ENCODE results near the gene ZNF79. TPM values are rescaled to one million over a fixed set of nuclear protein-coding genes. Genes with fewer than 3 reads are reported as not detected.
A peak's percentile ranks its signal among the peaks of the same experiment; 100 is the strongest.

The ZNF79 gene
- total and polyA plus RNA-seq, 5 donors from 2014 or later = 3.4 to 9.0 (median 7.6) TPM

GRCh38 chr9:127422133-127422782, 1.9 kb upstream of the ZNF79 start:
- H3K4me1 ChIP-seq (ENCODE audit: control insufficient read depth, insufficient read depth, low read length, poor library complexity, severe bottlenecking) = peaks cover 23% of the 10 kb centered on the region
- no peak for ATAC-seq (ENCODE audit: low read depth in 2 of 2)
- Mint-ChIP-seq H3K9me3 (no peaks in the 10 kb centered on the region), H3K4me3 (peak overlapping the region in 1 of 4 donors; percentile 99), H3K4me1 (peaks cover 17 to 52% (median 28%) of the 10 kb centered on the region in 4 donors), H3K27ac (no peak overlapping the region), H3K36me3 (peaks cover 6% of the 10 kb centered on the region), H3K27me3 (no peaks in the 10 kb centered on the region)
- H3K4me3 ChIP-seq (ENCODE audit: low read depth, low read length) = no peak overlapping the region
- peaks cover 2% of the 10 kb centered on the region for H3K36me3 ChIP-seq (ENCODE audit: control insufficient read depth, insufficient read depth, low read length)
- no peaks in the 10 kb centered on the region for H3K9me3 ChIP-seq (ENCODE audit: control insufficient read depth in 2 of 2, low read length in 2 of 2)
- no peak overlapping the region for H3K27ac ChIP-seq (ENCODE audit: insufficient read depth, low read length, poor library complexity, severe bottlenecking)
- no peaks in the 10 kb centered on the region for H3K27me3 ChIP-seq (ENCODE audit: control insufficient read depth, insufficient read depth, low read length)
- DNase-seq = no peak

DNA sequence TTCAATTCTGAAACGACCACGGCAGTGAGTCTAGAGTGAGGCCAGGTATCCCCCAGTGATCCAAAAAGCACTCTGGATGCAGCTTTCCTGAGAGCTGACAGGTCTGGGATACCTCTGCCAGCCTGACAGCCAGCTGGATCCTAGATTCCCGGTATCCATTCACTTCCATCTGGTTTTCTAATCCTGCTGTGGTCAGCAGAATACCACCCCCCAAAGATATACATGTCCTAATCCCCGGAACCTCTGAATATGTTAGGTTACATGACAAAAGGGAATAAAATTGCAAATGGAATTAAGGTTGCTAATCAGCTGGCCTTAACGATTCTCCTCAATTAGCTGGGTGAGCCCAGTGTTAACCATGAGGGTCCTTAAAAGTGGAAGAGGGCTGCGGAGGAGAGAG, 1.4 kb upstream of the ZNF79 start:
- ATAC-seq (ENCODE audit: low read depth in 2 of 2) (no peak), DNase-seq (no peak)
- no peaks in the 10 kb centered on the region for H3K27me3 ChIP-seq (ENCODE audit: control insufficient read depth, insufficient read depth, low read length)
- no peaks in the 10 kb centered on the region for H3K9me3 Mint-ChIP-seq
- no peak overlapping the region for H3K27ac ChIP-seq (ENCODE audit: insufficient read depth, low read length, poor library complexity, severe bottlenecking)
- H3K36me3 ChIP-seq (ENCODE audit: control insufficient read depth, insufficient read depth, low read length) = peaks cover 2% of the 10 kb centered on the region
- peak overlapping the region; percentile 98 for H3K4me3 ChIP-seq (ENCODE audit: low read depth, low read length)
- H3K36me3 Mint-ChIP-seq = peaks cover 6% of the 10 kb centered on the region
- H3K9me3 ChIP-seq (ENCODE audit: control insufficient read depth in 2 of 2, low read length in 2 of 2) = no peaks in the 10 kb centered on the region
- H3K27ac Mint-ChIP-seq = peak overlapping the region in 2 of 3 donors; percentile 97
- H3K4me1 ChIP-seq (ENCODE audit: control insufficient read depth, insufficient read depth, low read length, poor library complexity, severe bottlenecking) = peaks cover 23% of the 10 kb centered on the region
- H3K27me3 Mint-ChIP-seq = no peaks in the 10 kb centered on the region
- peak overlapping the region; percentile 98 to 99 (median 98) for H3K4me3 Mint-ChIP-seq
- peaks cover 17 to 56% (median 30%) of the 10 kb centered on the region in 4 donors for H3K4me1 Mint-ChIP-seq

DNA sequence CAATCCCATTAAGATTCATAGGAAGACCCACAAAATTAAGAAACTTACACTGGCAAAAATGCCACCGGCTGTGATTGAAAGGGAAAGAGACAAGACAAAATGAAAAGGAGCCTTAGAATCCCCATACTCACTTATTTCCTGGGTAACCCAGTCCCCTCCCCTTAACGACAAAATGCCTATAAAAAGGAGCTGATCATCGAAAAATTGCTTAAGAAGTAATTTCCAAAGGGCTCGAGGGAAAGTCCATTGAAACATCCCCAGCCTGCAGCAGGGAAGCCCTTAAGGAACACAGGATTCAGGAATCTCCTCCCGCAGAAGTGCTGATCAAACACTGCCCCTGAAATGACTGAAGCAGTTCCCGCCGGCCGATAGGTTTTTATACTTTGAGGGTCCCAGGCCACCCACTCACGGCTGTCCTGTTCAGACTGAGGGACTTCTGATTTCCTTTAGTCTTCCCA, 677 bp upstream of the ZNF79 start:
- H3K4me3 ChIP-seq (ENCODE audit: low read depth, low read length) = peak overlapping the region; percentile 98
- no peaks in the 10 kb centered on the region for H3K27me3 ChIP-seq (ENCODE audit: control insufficient read depth, insufficient read depth, low read length)
- peaks cover 23% of the 10 kb centered on the region for H3K4me1 ChIP-seq (ENCODE audit: control insufficient read depth, insufficient read depth, low read length, poor library complexity, severe bottlenecking)
- H3K4me3 Mint-ChIP-seq = peak overlapping the region; percentile 98 to 99 (median 98)
- peak overlapping the region; percentile 96 to 97 (median 97) for H3K27ac Mint-ChIP-seq
- H3K9me3 ChIP-seq (ENCODE audit: control insufficient read depth in 2 of 2, low read length in 2 of 2) = no peaks in the 10 kb centered on the region
- no peak for ATAC-seq (ENCODE audit: low read depth in 2 of 2)
- peaks cover 6% of the 10 kb centered on the region for H3K36me3 Mint-ChIP-seq
- no peak for DNase-seq
- no peaks in the 10 kb centered on the region for H3K9me3 Mint-ChIP-seq
- H3K27ac ChIP-seq (ENCODE audit: insufficient read depth, low read length, poor library complexity, severe bottlenecking) = peak overlapping the region; percentile 78
- peaks cover 17 to 62% (median 35%) of the 10 kb centered on the region in 4 donors for H3K4me1 Mint-ChIP-seq
- H3K36me3 ChIP-seq (ENCODE audit: control insufficient read depth, insufficient read depth, low read length) = peaks cover 3% of the 10 kb centered on the region
- no peaks in the 10 kb centered on the region for H3K27me3 Mint-ChIP-seq

DNA sequence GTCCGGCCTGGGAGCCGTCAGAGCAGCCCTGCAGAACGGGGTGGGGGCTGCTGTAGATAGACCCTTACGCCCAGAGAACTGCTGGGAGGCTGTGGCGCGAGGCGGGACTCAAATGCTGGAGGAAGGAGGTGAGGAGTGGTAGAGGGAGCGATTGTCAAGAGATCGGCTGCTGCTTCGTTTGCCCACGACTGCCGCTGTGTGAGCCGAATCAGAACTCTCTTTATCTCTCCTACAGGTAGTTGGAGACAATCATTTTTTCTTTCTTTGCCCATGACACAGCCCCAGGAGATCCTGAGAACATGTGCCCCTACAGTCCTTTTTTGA, 456 bp downstream of the ZNF79 start:
- H3K27me3 Mint-ChIP-seq = no peaks in the 10 kb centered on the region
- H3K9me3 Mint-ChIP-seq = no peaks in the 10 kb centered on the region
- no peaks in the 10 kb centered on the region for H3K9me3 ChIP-seq (ENCODE audit: control insufficient read depth in 2 of 2, low read length in 2 of 2)
- peaks cover 23% of the 10 kb centered on the region for H3K4me1 ChIP-seq (ENCODE audit: control insufficient read depth, insufficient read depth, low read length, poor library complexity, severe bottlenecking)
- peaks cover 11% of the 10 kb centered on the region for H3K36me3 ChIP-seq (ENCODE audit: control insufficient read depth, insufficient read depth, low read length)
- peak overlapping the region; percentile 98 to 99 (median 98) for H3K4me3 Mint-ChIP-seq
- peaks cover 17 to 62% (median 34%) of the 10 kb centered on the region in 4 donors for H3K4me1 Mint-ChIP-seq
- H3K27me3 ChIP-seq (ENCODE audit: control insufficient read depth, insufficient read depth, low read length) = no peaks in the 10 kb centered on the region
- H3K4me3 ChIP-seq (ENCODE audit: low read depth, low read length) = peak overlapping the region; percentile 98
- peak overlapping the region; percentile 78 for H3K27ac ChIP-seq (ENCODE audit: insufficient read depth, low read length, poor library complexity, severe bottlenecking)
- peaks cover 6% of the 10 kb centered on the region for H3K36me3 Mint-ChIP-seq
- ATAC-seq (ENCODE audit: low read depth in 2 of 2) (peak; percentile 35 to 44), DNase-seq (peak in 2 of 3 donors; percentile 13 to 57)
- H3K27ac Mint-ChIP-seq = peak overlapping the region in 2 of 3 donors; percentile 96 to 97

- no peak for ATAC-seq (ENCODE audit: low read depth in 2 of 2)
These were observed 2.6 kb downstream of the ZNF79 start for GRCh38 chr9:127426756-127427155.

GRCh38 chr9:127428348-127428747, 4.2 kb downstream of the ZNF79 start:
- peaks cover 29% of the 10 kb centered on the region for H3K36me3 Mint-ChIP-seq
- no peak for ATAC-seq (ENCODE audit: low read depth in 2 of 2)
- peaks cover 27% of the 10 kb centered on the region for H3K36me3 ChIP-seq (ENCODE audit: control insufficient read depth, insufficient read depth, low read length)
- no peaks in the 10 kb centered on the region for H3K9me3 Mint-ChIP-seq
- no peaks in the 10 kb centered on the region for H3K27me3 Mint-ChIP-seq
- H3K4me1 ChIP-seq (ENCODE audit: control insufficient read depth, insufficient read depth, low read length, poor library complexity, severe bottlenecking) = peaks cover 17% of the 10 kb centered on the region
- no peak overlapping the region for H3K27ac Mint-ChIP-seq
- H3K27me3 ChIP-seq (ENCODE audit: control insufficient read depth, insufficient read depth, low read length) = no peaks in the 10 kb centered on the region
- no peak for DNase-seq
- no peaks in the 10 kb centered on the region for H3K9me3 ChIP-seq (ENCODE audit: control insufficient read depth in 2 of 2, low read length in 2 of 2)
- H3K4me3 ChIP-seq (ENCODE audit: low read depth, low read length) = no peak overlapping the region
- peak overlapping the region in 2 of 4 donors; percentile 43 to 51 for H3K4me3 Mint-ChIP-seq
- no peak overlapping the region for H3K27ac ChIP-seq (ENCODE audit: insufficient read depth, low read length, poor library complexity, severe bottlenecking)
- H3K4me1 Mint-ChIP-seq = peaks cover 17 to 55% (median 37%) of the 10 kb centered on the region in 4 donors

More at GRCh38 chr9:127426756-127427155, 2.6 kb downstream of the ZNF79 start:
- peaks cover 17 to 65% (median 39%) of the 10 kb centered on the region in 4 donors for H3K4me1 Mint-ChIP-seq
- no peaks in the 10 kb centered on the region for H3K27me3 Mint-ChIP-seq
- peak in 1 of 3 donors; percentile 23 for DNase-seq
- H3K27me3 ChIP-seq (ENCODE audit: control insufficient read depth, insufficient read depth, low read length) = no peaks in the 10 kb centered on the region
- no peak overlapping the region for H3K27ac ChIP-seq (ENCODE audit: insufficient read depth, low read length, poor library complexity, severe bottlenecking)
- no peak overlapping the region for H3K4me3 ChIP-seq (ENCODE audit: low read depth, low read length)
- peak overlapping the region; percentile 1 to 99 (median 98) for H3K4me3 Mint-ChIP-seq
- no peaks in the 10 kb centered on the region for H3K9me3 Mint-ChIP-seq
- peak overlapping the region; percentile 23 to 76 (median 34) for H3K27ac Mint-ChIP-seq
- H3K36me3 ChIP-seq (ENCODE audit: control insufficient read depth, insufficient read depth, low read length) = peaks cover 23% of the 10 kb centered on the region
- H3K36me3 Mint-ChIP-seq = peaks cover 20% of the 10 kb centered on the region
- peaks cover 23% of the 10 kb centered on the region for H3K4me1 ChIP-seq (ENCODE audit: control insufficient read depth, insufficient read depth, low read length, poor library complexity, severe bottlenecking)
- H3K9me3 ChIP-seq (ENCODE audit: control insufficient read depth in 2 of 2, low read length in 2 of 2) = no peaks in the 10 kb centered on the region

- H3K4me3 Mint-ChIP-seq = peak overlapping the region in 2 of 4 donors; percentile 27 to 53
- no peak for DNase-seq
These were observed 6.2 kb downstream of the ZNF79 start for GRCh38 chr9:127430415-127430814.

More at GRCh38 chr9:127430415-127430814, 6.2 kb downstream of the ZNF79 start:
- H3K27me3 ChIP-seq (ENCODE audit: control insufficient read depth, insufficient read depth, low read length) = no peaks in the 10 kb centered on the region
- Mint-ChIP-seq H3K9me3 (peaks cover 0 to 2% (median 0%) of the 10 kb centered on the region in 7 donors), H3K4me1 (peaks cover 12 to 36% (median 28%) of the 10 kb centered on the region in 4 donors), H3K27ac (no peak overlapping the region), H3K36me3 (peaks cover 39% of the 10 kb centered on the region), H3K27me3 (no peaks in the 10 kb centered on the region)
- no peak overlapping the region for H3K4me3 ChIP-seq (ENCODE audit: low read depth, low read length)
- no peak for ATAC-seq (ENCODE audit: low read depth in 2 of 2)
- peaks cover 1% of the 10 kb centered on the region for H3K4me1 ChIP-seq (ENCODE audit: control insufficient read depth, insufficient read depth, low read length, poor library complexity, severe bottlenecking)
- peaks cover 46% of the 10 kb centered on the region for H3K36me3 ChIP-seq (ENCODE audit: control insufficient read depth, insufficient read depth, low read length)
- H3K9me3 ChIP-seq (ENCODE audit: control insufficient read depth in 2 of 2, low read length in 2 of 2) = no peaks in the 10 kb centered on the region
- no peak overlapping the region for H3K27ac ChIP-seq (ENCODE audit: insufficient read depth, low read length, poor library complexity, severe bottlenecking)
